Lower leg skin (tissue), 3 donors: ENCODE measurements around the gene CHST9.

Source experiments
- POLR2A ChIP-seq, 2 donors: fragments of 450-650 bp; IDR thresholded peaks; one replicate each; pipeline ENCODE4 v1.6.1; 2016 to 2017; ENCODE audit warnings: antibody characterized with exemption in 2 of 2, mild to moderate bottlenecking in 1 of 2, moderate library complexity in 1 of 2
- TF ChIP-seq, protein P1 (sequence below), 3 donors: fragments of 450-650 bp; IDR thresholded peaks; one replicate each; pipeline ENCODE4 v1.5.1; 2016; ENCODE audit warnings: antibody characterized with exemption in 3 of 3, mild to moderate bottlenecking in 3 of 3, moderate library complexity in 2 of 3

DNA sequence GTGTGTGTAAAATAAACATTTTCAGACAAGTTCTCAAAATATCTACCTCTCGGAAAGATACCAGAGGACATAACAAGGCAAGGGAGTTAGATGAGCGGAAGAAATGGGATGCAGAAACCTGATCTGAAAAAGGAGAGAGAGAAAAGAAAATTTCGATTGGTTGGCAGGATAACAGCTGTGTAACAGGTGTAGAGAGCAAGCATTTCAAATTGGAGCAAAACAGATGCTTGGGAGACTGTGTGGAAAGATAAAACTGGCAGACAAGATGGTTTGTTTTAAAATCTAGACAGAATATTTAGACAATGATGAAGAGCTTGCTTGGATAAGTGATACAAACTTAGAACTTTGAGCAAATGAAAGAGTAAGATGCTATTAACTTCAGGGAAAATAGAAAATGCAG, 20.2 kb downstream of the CHST9 start:
- TF ChIP-seq, protein P1, sequence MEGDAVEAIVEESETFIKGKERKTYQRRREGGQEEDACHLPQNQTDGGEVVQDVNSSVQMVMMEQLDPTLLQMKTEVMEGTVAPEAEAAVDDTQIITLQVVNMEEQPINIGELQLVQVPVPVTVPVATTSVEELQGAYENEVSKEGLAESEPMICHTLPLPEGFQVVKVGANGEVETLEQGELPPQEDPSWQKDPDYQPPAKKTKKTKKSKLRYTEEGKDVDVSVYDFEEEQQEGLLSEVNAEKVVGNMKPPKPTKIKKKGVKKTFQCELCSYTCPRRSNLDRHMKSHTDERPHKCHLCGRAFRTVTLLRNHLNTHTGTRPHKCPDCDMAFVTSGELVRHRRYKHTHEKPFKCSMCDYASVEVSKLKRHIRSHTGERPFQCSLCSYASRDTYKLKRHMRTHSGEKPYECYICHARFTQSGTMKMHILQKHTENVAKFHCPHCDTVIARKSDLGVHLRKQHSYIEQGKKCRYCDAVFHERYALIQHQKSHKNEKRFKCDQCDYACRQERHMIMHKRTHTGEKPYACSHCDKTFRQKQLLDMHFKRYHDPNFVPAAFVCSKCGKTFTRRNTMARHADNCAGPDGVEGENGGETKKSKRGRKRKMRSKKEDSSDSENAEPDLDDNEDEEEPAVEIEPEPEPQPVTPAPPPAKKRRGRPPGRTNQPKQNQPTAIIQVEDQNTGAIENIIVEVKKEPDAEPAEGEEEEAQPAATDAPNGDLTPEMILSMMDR (IDR thresholded peaks at IDR 0.05), result no peak
- no peak for TF ChIP-seq POLR2A (IDR thresholded peaks at IDR 0.05)
